Daoy (cell line): ENCODE results near the gene CYP4F22. TPM values are rescaled to one million over a fixed set of nuclear protein-coding genes. Genes with fewer than 3 reads are reported as not detected.
"Not testable (repeated sequence)": the region's sequence is repeated elsewhere in the genome, so short reads cannot be mapped to it uniquely, and the experiment has no call there.

ENCODE experiments used
- DNase-seq: peaks from one replicate; pipeline ENCODE4 v3.0.0-alpha.2; 2015; ENCODE audit warnings: low read depth
- total RNA-seq: library from RNA; depleted of rRNA; stranded (reverse); fragments of >200 nt; shearing (Covaris generic); gene quantifications from 2 replicates; pipeline ENCODE4 v1.2.3, GENCODE V29; 2014

The CYP4F22 gene
- total RNA-seq, 1 experiment from 2014 or later = 0.46 TPM

DNA sequence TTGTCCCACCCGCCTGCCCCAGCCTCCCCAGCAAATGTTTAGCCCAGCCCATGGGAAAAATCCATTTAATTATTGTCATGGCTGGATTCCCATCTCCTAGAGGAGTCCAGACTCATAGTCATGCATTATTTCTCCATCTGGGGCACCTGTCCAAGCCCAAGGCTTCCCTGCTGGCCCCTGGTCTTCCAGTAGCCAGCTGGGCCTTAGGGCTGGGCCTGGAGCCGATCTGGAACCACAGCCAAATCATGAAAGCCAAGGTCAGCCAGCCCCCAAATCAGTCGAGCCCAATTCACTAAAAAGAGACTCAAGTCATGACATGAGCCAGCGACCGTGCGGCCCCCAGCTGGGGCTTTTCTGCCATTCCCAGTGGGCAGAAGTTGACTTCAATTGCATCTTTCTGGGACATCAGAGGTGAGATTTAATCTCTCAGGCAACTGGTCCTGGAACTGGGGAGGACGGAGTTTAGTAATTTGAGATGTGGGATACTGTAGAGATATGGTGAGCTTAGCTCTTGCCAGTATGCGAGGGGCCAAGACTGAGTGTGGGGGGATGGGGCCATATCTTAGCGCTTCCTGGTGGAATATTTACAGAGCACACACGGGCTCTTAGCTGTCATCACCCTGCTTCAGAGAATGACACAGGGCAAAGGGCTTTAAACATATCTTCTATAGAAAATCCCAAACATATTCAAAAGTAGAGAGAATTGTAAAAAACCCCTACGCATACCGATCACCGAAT, 19.7 kb upstream of the CYP4F22 start:
- no peak for DNase-seq

DNA sequence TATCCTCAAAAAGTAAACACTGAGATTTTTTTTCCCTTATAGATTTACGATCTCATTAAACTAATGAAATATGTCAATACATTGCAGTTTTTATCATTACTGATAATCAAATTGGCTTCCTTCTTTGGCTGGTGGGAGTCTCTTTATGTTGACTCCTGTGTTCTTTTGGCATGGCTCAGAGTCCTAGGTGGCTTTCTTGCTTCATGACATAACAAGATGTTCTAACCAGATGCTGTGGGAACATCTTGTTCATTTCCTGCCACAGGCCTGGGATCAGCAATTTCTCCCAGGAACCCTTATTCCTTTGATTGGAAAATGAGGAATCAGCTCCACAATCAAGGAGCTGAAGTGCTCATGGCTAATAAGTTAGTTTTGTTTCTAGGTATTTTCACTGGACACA, 13.2 kb upstream of the CYP4F22 start:
- DNase-seq = no peak

DNA sequence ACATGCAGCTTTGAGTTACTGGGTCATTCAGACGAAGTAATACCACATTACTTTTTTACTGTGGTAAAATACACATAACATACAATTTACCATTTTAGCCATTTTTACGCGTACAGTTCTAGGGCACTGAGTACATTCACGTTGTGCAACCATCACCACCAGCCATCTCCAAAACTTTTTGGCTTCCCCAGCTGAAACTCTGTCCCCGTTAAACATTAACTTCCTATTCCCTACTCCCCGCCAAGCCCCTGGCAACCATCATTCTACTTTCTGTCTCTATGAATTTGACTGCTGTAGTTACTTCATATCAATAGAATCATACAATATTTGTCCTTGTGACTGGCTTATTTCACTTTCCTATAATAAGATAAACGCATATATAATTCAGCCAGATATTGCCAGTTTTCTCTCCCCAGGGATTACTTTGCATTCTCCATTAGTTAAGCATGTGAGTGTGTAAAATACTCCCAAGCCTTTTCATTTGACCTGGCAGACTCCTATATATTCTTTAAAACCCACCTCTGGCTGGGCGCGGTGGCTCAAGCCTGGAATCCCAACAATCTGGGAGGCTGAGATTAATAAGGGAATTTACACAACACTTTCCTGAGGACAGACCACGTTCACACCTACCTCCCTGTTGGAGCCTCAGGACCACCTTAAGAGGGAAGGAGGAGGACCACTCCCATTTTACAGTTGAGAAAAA, 10.0 kb upstream of the CYP4F22 start:
- no peak for DNase-seq

DNA sequence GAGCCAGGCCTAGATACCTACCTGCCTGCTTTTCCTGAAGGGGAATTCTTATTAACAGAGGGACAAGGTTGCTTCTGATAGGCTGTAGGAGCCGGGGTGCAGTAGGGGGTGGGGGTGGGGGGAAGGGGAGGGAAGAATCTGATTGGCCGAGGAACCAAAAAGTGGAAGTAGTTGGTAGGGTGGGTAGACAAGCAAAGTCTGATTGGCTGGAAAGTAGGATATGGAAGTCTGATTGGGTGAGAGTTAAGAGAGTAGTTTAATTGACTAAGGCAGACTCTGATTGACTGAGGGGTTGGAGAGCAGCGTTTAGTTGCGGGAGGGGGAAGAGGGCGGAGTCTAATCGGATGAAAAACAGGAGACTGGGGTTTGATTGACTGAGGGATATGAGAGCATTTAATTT, 9.4 kb upstream of the CYP4F22 start:
- peak; percentile 23 for DNase-seq

DNA sequence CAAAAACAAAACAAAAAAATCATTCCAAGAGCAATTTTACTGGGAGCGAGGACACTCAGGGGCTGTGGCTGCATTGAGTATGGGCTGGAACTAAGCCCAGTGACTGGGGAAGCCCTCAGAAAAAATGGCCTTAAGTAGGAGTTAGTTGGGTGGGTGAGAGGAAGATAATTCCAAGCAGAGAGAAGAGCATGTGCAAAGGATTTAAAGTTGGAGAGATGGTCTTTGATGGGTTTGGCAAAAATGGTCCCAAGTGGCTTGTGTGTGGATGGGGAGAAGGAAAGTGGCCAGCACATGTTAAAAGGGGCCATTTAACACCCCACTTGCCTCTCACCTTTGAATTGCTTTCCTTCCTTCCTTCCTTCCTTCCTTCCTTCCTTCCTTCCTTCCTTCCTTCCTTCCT, 6.7 kb upstream of the CYP4F22 start:
- no peak for DNase-seq

DNA sequence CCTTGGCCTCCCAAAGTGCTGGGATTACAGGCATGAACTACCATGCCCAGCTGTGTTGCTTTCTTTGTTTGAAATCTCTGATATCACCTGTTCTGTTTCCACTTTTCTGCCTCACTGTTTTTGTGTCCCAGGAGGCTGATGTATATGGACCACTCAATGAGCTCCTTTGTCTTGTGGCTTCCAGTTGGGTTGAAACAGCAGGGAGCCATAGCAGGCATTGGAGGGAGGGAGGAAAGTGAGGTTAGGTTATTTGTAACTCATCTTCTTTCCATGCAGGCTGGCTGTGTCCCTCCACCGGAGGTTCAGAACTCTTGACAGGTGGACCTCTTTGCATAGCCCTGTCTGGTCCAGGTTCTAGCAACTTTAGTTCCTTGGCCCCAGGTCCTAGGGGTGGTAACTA, 6.1 kb upstream of the CYP4F22 start:
- no peak for DNase-seq

GRCh38 chr19:15506074-15506571, 2.2 kb upstream of the CYP4F22 start:
- no peak for DNase-seq

- no peak for DNase-seq
Measured at GRCh38 chr19:15507068-15508034, 974 bp upstream of the CYP4F22 start.

DNA sequence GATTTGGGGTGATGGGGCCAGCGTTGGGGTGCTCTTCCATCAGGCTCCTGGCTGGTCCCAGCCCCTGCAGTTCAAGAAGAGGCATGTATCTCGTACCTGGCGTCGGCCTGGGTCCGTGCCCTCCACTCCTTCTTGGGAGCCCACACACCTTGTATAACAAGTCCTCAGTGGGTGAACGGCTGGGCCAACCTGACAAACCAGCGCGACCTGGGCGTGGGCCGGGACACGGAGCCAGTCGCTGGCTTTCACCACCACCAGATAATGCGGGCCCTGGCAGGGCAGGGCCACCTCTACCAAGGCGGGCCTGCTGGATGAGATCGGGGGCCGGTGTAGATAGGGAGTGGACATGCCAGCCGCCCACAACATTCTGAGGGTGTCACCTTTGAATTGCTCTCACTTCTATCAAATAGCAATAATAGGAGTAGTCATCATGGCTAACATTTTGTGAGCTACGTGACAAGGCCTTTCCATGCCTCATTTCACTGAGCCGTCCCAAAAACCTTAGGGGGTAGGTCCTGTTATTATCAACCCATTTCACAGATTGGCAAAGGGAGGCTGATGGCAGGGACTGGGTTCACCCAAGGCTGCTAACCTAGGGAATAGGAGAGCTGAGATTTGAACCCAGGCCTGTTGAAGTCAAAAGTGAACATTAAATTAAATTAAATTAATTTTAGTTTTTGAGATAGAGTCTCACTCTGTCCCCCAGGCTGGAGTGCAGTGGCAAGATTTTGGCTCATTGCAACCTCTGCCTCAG, 3.5 kb downstream of the CYP4F22 start:
- no peak for DNase-seq

DNA sequence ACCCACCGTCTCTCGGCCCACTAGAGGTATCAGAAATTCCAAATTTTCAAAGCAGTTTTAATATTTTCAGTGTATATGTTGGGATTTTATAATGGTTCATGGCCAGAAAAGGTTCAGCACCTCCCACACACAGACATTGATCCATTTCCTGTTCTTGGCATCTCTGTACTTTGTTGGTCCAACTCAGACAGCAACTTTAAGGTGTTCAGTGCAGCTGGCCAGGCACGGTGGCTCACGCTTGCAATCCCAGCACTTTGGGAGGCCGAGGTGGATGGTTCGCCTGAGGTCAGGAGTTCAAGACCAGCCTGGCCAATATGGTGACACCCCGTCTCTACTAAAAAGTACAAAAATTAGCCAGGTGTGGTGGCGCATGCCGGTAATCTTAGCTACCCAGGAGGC, 6.9 kb downstream of the CYP4F22 start:
- not testable (repeated sequence) for DNase-seq

DNA sequence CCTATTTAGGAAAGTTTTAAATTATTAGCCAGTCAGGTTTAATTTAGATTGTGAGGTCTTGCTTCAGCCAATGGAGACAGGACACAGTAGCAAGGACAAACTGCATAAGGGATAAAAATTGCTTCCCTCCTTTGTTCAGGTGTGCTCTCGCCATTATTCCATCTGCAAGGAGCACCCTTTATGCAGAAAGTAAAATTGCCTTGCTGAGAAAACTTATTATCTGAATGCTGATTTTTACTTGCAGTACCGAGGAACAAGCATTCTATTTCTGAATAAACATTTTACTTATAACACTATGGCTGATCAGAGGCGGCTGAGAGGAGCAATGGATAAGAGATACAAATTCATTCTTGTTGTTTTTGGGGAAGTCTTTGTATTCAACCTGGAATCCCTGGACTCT, 8.0 kb downstream of the CYP4F22 start:
- DNase-seq = no peak

DNA sequence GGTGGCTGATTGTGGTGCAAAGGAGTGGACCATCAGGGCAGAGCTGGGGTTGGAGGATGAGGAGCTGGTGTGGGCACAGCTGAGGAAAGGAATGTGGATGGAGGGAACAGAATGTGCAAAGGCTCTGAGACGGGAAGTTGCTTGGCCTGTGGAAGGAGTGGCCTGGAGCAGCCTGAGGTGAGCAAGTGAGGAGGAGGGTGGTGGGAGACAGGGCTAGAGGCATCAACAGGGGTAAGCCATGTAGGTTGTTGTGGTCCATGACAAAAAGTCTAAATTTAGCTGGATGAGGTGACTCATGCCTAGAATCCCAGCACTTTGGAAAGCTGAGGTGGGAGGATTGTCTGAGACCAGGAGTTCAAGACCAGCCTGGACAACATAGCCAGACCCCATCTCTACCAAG, 9.5 kb downstream of the CYP4F22 start:
- DNase-seq = no peak

DNA sequence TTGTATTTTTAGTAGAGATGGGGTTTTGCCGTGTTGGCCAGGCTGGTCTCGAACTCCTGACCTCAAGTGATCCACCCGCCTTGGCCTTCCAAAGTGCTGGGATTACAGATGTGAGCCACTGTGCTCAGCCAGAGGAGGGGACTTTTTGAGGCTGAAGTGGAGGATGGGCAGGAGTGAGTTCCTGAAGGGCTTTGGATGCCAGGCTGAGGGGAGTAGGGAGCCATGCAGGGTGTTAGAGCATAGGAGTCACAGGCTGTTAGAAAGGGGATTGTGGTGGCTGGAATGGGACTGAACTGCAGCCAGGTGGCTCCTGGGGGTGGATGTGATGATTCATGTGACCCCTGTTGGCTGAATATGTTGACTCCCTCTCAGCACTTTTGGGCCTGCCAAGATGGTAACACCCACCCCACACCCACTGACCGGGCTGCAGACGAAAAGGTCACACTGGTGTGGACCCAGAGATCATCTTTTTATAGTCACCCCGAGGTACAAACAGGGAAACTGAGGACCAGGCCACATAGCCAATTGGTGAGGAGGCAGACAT, 11.2 kb downstream of the CYP4F22 start:
- no peak for DNase-seq

- no peak for DNase-seq
Measured at GRCh38 chr19:15524781-15525180, 16.5 kb downstream of the CYP4F22 start.

DNA sequence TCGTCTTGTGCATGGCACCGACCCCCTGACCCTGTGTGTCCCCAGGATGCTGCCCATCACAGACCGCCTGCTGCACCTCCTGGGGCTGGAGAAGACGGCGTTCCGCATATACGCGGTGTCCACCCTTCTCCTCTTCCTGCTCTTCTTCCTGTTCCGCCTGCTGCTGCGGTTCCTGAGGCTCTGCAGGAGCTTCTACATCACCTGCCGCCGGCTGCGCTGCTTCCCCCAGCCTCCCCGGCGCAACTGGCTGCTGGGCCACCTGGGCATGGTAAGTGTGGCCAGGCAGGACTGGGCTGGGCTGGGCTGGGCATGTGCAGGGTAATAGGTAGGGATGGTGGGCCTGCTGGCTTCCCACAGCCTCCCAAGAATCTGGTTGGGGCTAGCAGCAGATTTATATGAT, 17.0 kb downstream of the CYP4F22 start:
- DNase-seq = no peak

GRCh38 chr19:15526408-15526807, 18.1 kb downstream of the CYP4F22 start:
- no peak for DNase-seq

- DNase-seq = no peak
Measured at GRCh38 chr19:15527705-15528104, 19.4 kb downstream of the CYP4F22 start.

- DNase-seq = peak; percentile 82
Measured at GRCh38 chr19:15529774-15530372, 21.5 kb downstream of the CYP4F22 start.

- DNase-seq = peak; percentile 24
Measured at GRCh38 chr19:15532779-15533521, 24.6 kb downstream of the CYP4F22 start.

- not testable (repeated sequence) for DNase-seq
Measured at GRCh38 chr19:15533522-15533830, 25.2 kb downstream of the CYP4F22 start.
